Aorta (tissue), 5 donors: Measurements from ENCODE around the gene GTF2H4. TPM values are rescaled to one million over a fixed set of nuclear protein-coding genes. Genes with fewer than 3 reads are reported as not detected.
"Not testable (repeated sequence)": the region's sequence is repeated elsewhere in the genome, so short reads cannot be mapped to it uniquely, and the experiment has no call there.

Source experiments
- ATAC-seq: fragments of 200-7000 bp; cut with Tn5 transposase; one replicate; pipeline ENCODE4 v1.9.1; 2022; ENCODE audit warnings: moderate library complexity; ENCODE audit not compliant: low FRiP score
- DNase-seq, 2 donors: peaks; one replicate each; pipeline ENCODE4 v3.0.0-alpha.2; 2020
- H3K27ac ChIP-seq, 2 donors: one replicate each; pipeline ENCODE4 v1.5.1; 2013; ENCODE audit warnings: low read length in 2 of 2, mild to moderate bottlenecking in 2 of 2, moderate library complexity in 2 of 2, control low read depth in 1 of 2, inconsistent platforms in 1 of 2, low read depth in 1 of 2
- H3K27me3 ChIP-seq, 2 donors: one replicate each; pipeline ENCODE4 v1.6.1; 2013; ENCODE audit warnings: control low read depth in 1 of 2, low read length in 1 of 2, mild to moderate bottlenecking in 1 of 2, moderate library complexity in 1 of 2; ENCODE audit not compliant: insufficient read depth in 2 of 2, control insufficient read depth in 1 of 2
- H3K36me3 ChIP-seq, 2 donors: one replicate each; pipeline ENCODE4 v1.6.1; 2013; ENCODE audit warnings: control low read depth in 1 of 2, low read length in 1 of 2, mild to moderate bottlenecking in 1 of 2; ENCODE audit not compliant: insufficient read depth in 2 of 2, control insufficient read depth in 1 of 2
- H3K4me1 ChIP-seq, 2 donors: one replicate each; pipeline ENCODE4 v1.6.1; 2013; ENCODE audit warnings: low read length in 2 of 2, control low read depth in 1 of 2, mild to moderate bottlenecking in 1 of 2, moderate library complexity in 1 of 2; ENCODE audit not compliant: insufficient read depth in 2 of 2, control insufficient read depth in 1 of 2
- H3K4me3 ChIP-seq, 2 donors: one replicate each; pipeline ENCODE4 v1.5.1; 2013; ENCODE audit warnings: low read length in 2 of 2, control low read depth in 1 of 2, mild to moderate bottlenecking in 1 of 2
- H3K9me3 ChIP-seq: one replicate; pipeline ENCODE4 v1.6.1; 2013; ENCODE audit warnings: mild to moderate bottlenecking, low read length; ENCODE audit not compliant: control insufficient read depth
- WGBS, 2 donors: extraction: QIAGEN DNeasy Blood & Tissue Kit; methylation state at CpG; one replicate each; pipeline ENCODE4 v1.1.7; 2013; 5-methylcytosine and 5-hydroxymethylcytosine counted together
- intact Hi-C, 2 donors: fragments of 100-400 bp; cut with DNase I; formaldehyde crosslinking; loops; one replicate each; pipeline versions ENCODE4 v1.14.2 to v1.15.0; 2022
- polyA plus RNA-seq, 2 donors: library from polyadenylated mRNA; stranded (reverse); fragments of 200-250 nt; gene quantifications; one replicate each; pipeline ENCODE4 v1.2.3, GENCODE V29; 2013
- total RNA-seq, 2 donors: library from RNA; stranded (reverse); fragmentation: NEBNext Ultra II Directional; extraction: Animal tissue kit (Norgen Biotek cat#: 25700); gene quantifications; one replicate each; pipeline ENCODE4 v1.2.1, GENCODE V29; 2021
- donor health status: healthy with polysubstance abuse.
- donor health status: Bipolar disorder and iron deficiency.
- donor health status: DM: no; HTN: no; CAD: no.
- donor health status: DM: no; HTN: no; CAD: no.
- donor health status: DM: yes; HTN: yes; CAD: no.

GTF2H4 gene
- total and polyA plus RNA-seq, 4 donors: 3.9 to 88.2 (median 34.1) TPM

DNA sequence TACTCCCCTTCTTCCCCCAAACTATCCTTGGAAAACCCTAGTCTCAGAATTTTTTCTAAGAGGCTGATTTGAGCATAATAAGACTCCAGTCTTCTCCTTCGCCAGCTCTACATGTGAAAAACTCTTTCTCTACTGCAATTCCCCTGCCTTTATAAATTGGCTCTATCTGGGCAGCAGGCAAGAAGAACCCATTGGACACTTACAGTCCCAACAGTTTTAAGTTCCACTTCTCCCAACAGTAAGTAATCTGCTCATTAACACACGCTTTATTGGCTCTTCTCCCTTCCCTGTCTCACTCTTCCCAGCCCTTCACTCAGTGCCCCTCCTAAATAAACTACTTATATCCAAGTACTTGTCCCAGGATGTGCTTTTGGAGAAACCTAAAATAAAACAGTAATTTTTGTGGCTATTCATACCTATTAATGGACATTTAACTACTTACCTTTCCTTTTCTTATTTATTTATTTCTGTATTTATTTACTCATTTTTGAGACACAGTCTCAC lies 34.8 kb upstream of the GTF2H4 start:
- Histone ChIP-seq H3K4me3 (no peak overlapping the region), H3K27me3 (no peaks in the 10 kb centered on the region), H3K9me3 (no peaks in the 10 kb centered on the region), H3K4me1 (no peaks in the 10 kb centered on the region), H3K27ac (no peak overlapping the region), H3K36me3 (no peaks in the 10 kb centered on the region)
- DNase-seq: no peak
- no peak for ATAC-seq
- intact Hi-C loops: loop anchor here in 1 of 2 donors (10.0 kb wide), 1 partner anchor 198 kb away; the partner anchor contains the start of gene DHX16
- 97 to 98% methylated on average over 2 of the region's 2 CpGs for WGBS, 2 donors

DNA sequence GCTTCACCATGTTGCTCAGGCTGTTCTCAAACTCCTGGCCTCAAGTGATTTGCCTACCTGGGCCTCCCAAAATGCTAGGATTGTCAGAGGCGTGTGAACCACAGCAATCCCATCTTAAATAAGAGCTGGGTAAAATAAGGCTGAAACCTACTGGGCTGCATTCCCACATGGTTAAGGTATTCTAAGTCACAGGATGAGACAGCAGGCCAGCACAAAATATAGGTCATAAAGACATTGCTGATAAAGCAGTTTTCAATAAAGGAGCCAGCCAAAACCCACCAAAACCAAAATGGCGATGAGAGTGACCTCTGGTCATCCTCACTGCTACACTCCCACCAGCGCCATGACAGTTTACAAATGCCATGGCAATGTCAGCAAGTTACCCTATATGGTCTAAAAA lies 34.2 kb upstream of the GTF2H4 start:
- not testable (repeated sequence) for H3K27me3 ChIP-seq, H3K9me3 ChIP-seq, H3K4me3 ChIP-seq, H3K36me3 ChIP-seq, H3K4me1 ChIP-seq, DNase-seq, ATAC-seq, H3K27ac ChIP-seq
- intact Hi-C loops: loop anchor here in 1 of 2 donors (10.0 kb wide), 1 partner anchor 199 kb away; the partner anchor contains the start of gene DHX16
- 95 to 100% methylated on average over 3 of the region's 3 CpGs for WGBS, 2 donors

DNA sequence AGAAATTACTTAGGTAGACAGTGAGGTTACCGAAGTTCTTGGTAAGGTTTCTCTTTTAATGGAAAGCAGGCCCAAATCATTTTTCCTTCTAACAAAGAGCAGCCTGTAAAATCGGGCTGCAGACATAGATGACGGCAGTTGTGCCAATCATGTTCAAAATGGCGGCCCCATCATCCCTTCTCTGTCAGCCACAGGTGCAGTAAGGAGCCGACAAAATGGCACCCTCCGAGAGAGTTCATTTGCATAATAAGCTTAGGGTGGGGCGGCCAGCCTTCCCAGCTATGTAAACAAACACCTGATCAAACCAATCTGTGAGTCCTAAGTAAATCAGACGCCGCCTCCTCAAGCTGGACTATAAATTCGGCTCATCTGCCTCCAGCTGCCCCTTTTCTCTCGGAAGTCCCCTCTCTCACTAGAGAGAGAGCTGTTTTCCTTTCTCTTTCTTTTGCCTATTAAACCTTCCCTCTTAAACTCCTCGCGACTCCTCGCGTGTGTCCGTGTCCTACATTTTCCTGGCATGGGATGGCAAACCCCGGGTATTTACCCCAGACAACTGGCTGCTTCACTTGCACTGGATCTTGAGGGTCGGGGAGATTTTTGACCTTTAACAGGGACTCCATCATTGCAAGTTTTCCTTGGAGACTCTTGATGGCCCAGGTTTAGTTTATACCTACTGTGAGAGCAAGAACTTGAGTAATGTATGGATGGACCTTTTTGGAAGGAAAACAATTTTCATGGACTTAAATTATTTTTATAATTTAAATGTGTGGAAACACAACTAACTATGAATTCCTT lies 32.6 kb upstream of the GTF2H4 start:
- ATAC-seq (no peak), DNase-seq (no peak)
- 89 to 90% methylated on average over 18 of the region's 18 CpGs for WGBS, 2 donors
- intact Hi-C loops: loop anchor here (2.0 to 10.0 kb wide), 3 partner anchors 45 to 201 kb away; partner anchors contain the start of genes FLOT1 (in 2 of the 2), IER3 (in 2 of the 2) and DHX16 (in 1 of the 2)
- Histone ChIP-seq H3K27me3 (no peaks in the 10 kb centered on the region), H3K4me3 (no peak overlapping the region), H3K27ac (no peak overlapping the region), H3K36me3 (no peaks in the 10 kb centered on the region), H3K9me3 (no peaks in the 10 kb centered on the region), H3K4me1 (no peaks in the 10 kb centered on the region)

DNA sequence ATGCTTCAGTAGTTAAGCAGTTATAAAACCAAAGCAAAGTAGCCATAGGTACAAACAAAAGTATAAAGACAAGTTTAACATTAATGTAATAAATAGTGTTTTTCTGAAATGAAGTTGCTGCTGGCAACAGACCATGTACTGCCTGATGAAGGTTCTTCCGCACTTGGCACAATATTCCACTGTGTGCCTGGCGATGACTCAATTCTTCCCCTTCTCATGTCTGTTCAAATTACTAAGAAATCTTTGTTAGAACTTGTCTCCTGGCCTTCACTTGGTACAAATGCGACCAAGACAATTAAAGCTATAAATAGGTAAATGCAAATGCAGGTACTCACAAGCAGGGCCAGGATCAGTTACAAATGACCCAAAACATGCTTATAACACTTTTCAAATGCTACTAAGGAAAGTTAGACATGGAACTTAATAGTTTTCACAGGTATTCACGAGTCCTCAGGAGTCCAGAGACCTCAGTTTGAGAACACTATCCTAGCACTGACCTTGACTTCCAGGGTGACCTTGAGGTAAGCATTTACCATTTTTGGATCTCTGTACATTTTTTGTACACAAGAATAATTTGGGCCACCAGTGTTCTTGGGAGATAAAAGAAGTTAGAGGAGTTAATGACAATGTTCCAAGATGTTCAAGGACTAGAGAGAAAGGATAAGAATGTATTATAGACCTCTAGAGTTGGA lies 31.8 kb upstream of the GTF2H4 start:
- Histone ChIP-seq H3K27me3 (no peaks in the 10 kb centered on the region), H3K4me3 (no peak overlapping the region), H3K9me3 (no peaks in the 10 kb centered on the region), H3K36me3 (no peaks in the 10 kb centered on the region), H3K4me1 (no peaks in the 10 kb centered on the region), H3K27ac (no peak overlapping the region)
- 26 to 30% methylated on average over 4 of the region's 4 CpGs for WGBS, 2 donors
- DNase-seq (no peak), ATAC-seq (no peak)
- intact Hi-C loops: loop anchor here (2.0 to 10.0 kb wide), 3 partner anchors 45 to 201 kb away; partner anchors contain the start of genes FLOT1 (in 2 of the 2), IER3 (in 2 of the 2) and DHX16 (in 1 of the 2)

DNA sequence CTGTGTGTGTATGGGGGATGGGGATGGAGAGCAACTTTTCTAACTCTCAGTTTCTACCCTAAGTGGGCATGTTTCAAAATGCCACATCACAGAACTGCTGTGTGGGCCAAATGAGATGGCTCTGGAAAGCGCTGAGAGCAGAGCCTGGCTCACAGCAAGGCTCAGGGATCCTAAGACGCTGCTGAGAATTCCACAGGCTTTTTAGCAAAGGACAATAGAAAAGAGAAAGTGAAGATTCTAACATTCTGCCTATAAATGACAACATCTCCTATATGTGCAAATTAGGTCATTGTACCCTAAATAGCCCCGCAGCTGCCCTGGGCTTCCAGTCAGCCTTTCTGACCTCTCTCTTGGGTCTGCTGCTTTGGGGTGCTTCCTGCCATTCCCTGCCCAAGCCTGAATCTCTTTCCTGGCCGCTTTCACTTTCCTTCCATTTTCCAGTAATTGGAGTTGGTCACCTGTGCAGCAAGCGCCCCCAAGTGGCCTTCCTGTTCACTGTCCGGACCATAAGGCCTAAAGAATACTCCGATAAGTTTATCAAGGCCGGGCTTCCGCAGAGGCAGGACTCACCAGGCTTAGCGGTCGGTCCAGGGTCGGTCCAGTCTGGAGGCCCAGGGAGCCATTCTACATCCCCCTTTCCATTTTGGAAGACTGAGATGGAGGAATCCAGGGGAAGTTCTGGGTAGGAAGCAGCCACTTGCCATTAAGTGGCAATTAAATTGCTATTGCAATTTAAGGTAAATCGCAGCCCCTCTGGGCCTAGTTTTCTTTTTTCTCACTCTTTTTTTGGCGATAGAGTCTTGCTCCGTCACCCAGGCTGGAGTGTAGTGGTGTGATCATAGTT lies 30.4 kb upstream of the GTF2H4 start:
- DNase-seq: peak; percentile 93 to 95

DNA sequence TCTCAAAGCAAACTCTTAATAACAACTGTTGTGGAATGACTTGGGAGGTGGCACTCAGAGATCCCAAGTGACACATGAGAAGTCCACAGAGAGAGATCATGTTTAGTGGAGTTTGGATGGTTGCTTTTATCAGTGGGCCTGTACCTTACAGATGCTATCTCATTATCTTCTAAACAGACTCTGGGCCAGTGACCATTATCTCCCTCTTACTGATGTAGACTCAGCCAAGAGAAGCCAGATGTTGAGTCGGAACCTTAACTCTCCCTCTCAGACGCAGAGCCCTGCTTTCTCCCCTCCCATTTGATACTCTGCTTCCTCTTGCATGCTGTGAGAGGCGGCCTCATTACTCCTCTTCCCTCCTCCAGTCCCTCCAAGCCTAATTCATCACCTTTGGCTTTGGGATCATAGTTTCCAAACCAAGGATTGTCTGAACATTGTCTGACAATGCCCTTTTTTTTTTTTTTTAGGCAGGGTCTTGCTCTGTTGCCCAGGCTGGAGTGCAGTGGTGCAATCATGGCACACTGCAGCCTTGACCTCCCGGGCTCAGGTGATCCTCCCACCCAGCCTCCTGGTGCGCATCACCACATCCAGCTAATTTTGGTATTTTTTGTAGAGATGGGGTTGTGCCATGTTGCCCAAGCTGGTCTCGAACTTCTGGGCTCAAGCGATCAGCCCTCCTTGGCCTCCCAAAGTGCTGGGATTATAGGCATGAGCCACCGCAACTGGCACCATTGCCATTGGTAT lies 28.2 kb upstream of the GTF2H4 start:
- H3K27ac ChIP-seq: no peak overlapping the region
- no peaks in the 10 kb centered on the region for H3K9me3 ChIP-seq
- H3K36me3 ChIP-seq: no peaks in the 10 kb centered on the region
- H3K4me1 ChIP-seq: no peaks in the 10 kb centered on the region
- intact Hi-C loops: loop anchor here (5.0 to 10.0 kb wide), 3 partner anchors 138 to 205 kb away; partner anchors contain the start of genes FLOT1 (in 2 of the 2), IER3 (in 2 of the 2) and DHX16 (in 1 of the 2)
- DNase-seq: no peak
- WGBS, 2 donors: 88 to 89% methylated on average over 8 of the region's 8 CpGs
- ATAC-seq: no peak
- H3K27me3 ChIP-seq: no peaks in the 10 kb centered on the region
- no peak overlapping the region for H3K4me3 ChIP-seq

More for the DNA sequence above, 30.4 kb upstream of the GTF2H4 start:
- intact Hi-C loops: loop anchor here (1.0 to 10.0 kb wide), 4 partner anchors 47 to 203 kb away; partner anchors contain the start of genes FLOT1 (in 2 of the 2), IER3 (in 2 of the 2) and DHX16 (in 1 of the 2)
- peak overlapping the region in 1 of 2 donors; percentile 31 for H3K4me3 ChIP-seq
- no peaks in the 10 kb centered on the region for H3K4me1 ChIP-seq
- peak; percentile 92 for ATAC-seq
- 12 to 13% methylated on average over 15 of the region's 15 CpGs for WGBS, 2 donors
- no peaks in the 10 kb centered on the region for H3K36me3 ChIP-seq
- peak overlapping the region; percentile 39 to 88 for H3K27ac ChIP-seq
- H3K27me3 ChIP-seq: no peaks in the 10 kb centered on the region
- no peaks in the 10 kb centered on the region for H3K9me3 ChIP-seq

DNA sequence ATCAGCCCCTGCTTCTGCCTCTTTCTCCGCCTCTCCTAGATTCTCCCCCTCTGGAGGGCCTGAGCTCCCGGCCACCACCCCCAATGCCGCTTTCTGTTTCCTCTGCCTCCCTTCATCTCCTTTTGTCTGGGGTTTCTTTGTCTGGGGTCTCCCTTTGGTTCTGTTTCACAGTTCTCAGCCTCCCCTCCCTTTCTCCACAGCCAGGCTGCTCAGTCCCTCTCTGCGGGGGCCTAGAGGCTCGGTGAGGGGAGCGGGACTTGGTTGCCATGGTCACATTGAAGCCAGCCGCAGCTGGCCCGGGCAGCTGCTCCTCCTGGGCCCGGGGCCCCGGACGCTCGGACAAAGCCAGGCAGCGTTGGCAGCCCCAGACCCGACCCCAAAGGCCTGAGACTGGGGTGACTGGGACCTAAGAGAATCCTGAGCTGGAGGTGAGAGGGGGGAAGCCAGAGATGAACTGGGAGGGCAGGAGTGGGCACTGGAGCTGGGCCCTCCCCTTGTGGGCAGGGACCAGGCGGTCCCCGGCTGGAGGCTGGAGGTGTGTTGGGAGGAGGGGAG lies 27.2 kb upstream of the GTF2H4 start:
- intact Hi-C loops: loop anchor here in 1 of 2 donors (5.0 kb wide), 1 partner anchor 198 kb away; no protein-coding TSS in a partner anchor
- no peaks in the 10 kb centered on the region for H3K36me3 ChIP-seq
- WGBS, 2 donors: 85 to 88% methylated on average over 16 of the region's 16 CpGs
- no peaks in the 10 kb centered on the region for H3K4me1 ChIP-seq
- ATAC-seq: no peak
- H3K4me3 ChIP-seq: no peak overlapping the region
- H3K27me3 ChIP-seq: no peaks in the 10 kb centered on the region
- no peaks in the 10 kb centered on the region for H3K9me3 ChIP-seq
- no peak for DNase-seq
- H3K27ac ChIP-seq: no peak overlapping the region
